Hematopoietic multipotent progenitor cell (in vitro differentiated cells): ENCODE data around the gene PPIA. TPM values are rescaled to one million over a fixed set of nuclear protein-coding genes. Genes with fewer than 3 reads are reported as not detected.
"Not testable (repeated sequence)": the region's sequence is repeated elsewhere in the genome, so short reads cannot be mapped to it uniquely, and the experiment has no call there.

ENCODE experiments used
- DNase-seq, 3 donors: peaks; one replicate each; pipeline ENCODE4 v3.0.0-alpha.2; 2011 to 2015; ENCODE audit warnings: low read depth in 2 of 3, low spot score in 2 of 3
- total RNA-seq: library from RNA; depleted of rRNA; stranded (reverse); fragments of >200 nt; gene quantifications from one replicate; pipeline ENCODE4 v1.2.3, GENCODE V29; 2012

The PPIA gene
- total RNA-seq, 1 donor, result 1,284 TPM

- DNase-seq, result no peak
These were observed 12.1 kb upstream of the PPIA start for GRCh38 chr7:44784364-44784763.

GRCh38 chr7:44785218-44785617 is 11.3 kb upstream of the PPIA start:
- not testable (repeated sequence) for DNase-seq

- no peak for DNase-seq
These were observed 9.4 kb upstream of the PPIA start for GRCh38 chr7:44787041-44787440.

GRCh38 chr7:44787762-44788161 is 8.7 kb upstream of the PPIA start:
- no peak for DNase-seq

GRCh38 chr7:44789990-44790389 is 6.5 kb upstream of the PPIA start:
- no peak for DNase-seq

GRCh38 chr7:44791278-44792219 is 4.9 kb upstream of the PPIA start:
- DNase-seq, result no peak

- DNase-seq, result no peak
These were observed 2.6 kb upstream of the PPIA start for GRCh38 chr7:44793919-44794318.

GRCh38 chr7:44794331-44794730 is 2.1 kb upstream of the PPIA start:
- DNase-seq, result no peak

- no peak for DNase-seq
These were observed 412 bp upstream of the PPIA start for GRCh38 chr7:44796034-44796503.

GRCh38 chr7:44797329-44798258 is 1.1 kb downstream of the PPIA start:
- DNase-seq, result peak; percentile 60 to 94 (median 87)

GRCh38 chr7:44798649-44799305 is 2.3 kb downstream of the PPIA start:
- DNase-seq, result no peak

GRCh38 chr7:44799939-44800338 is 3.5 kb downstream of the PPIA start:
- no peak for DNase-seq

- DNase-seq, result no peak
These were observed 5.4 kb downstream of the PPIA start for GRCh38 chr7:44801890-44802289.

- no peak for DNase-seq
These were observed 6.0 kb downstream of the PPIA start for GRCh38 chr7:44802418-44803025.

GRCh38 chr7:44803828-44804519 is 7.5 kb downstream of the PPIA start:
- not testable (repeated sequence) for DNase-seq

- no peak for DNase-seq
These were observed 9.5 kb downstream of the PPIA start for GRCh38 chr7:44805950-44806349.

- no peak for DNase-seq
These were observed 12.5 kb downstream of the PPIA start for GRCh38 chr7:44808914-44809393.

GRCh38 chr7:44811093-44811492 is 14.6 kb downstream of the PPIA start:
- no peak for DNase-seq

GRCh38 chr7:44811571-44811970 is 15.1 kb downstream of the PPIA start:
- DNase-seq, result no peak

- no peak for DNase-seq
These were observed 18.4 kb downstream of the PPIA start for GRCh38 chr7:44814919-44815318.
